ENCODE measurements around the gene CRAT. TPM values are rescaled to one million over a fixed set of nuclear protein-coding genes. Genes with fewer than 3 reads are reported as not detected.
"Not testable (repeated sequence)": the region's sequence is repeated elsewhere in the genome, so short reads cannot be mapped to it uniquely, and the experiment has no call there.

CRAT gene
- total and polyA plus RNA-seq, 8 donors = 30.3 to 131 (median 61.7) TPM

DNA sequence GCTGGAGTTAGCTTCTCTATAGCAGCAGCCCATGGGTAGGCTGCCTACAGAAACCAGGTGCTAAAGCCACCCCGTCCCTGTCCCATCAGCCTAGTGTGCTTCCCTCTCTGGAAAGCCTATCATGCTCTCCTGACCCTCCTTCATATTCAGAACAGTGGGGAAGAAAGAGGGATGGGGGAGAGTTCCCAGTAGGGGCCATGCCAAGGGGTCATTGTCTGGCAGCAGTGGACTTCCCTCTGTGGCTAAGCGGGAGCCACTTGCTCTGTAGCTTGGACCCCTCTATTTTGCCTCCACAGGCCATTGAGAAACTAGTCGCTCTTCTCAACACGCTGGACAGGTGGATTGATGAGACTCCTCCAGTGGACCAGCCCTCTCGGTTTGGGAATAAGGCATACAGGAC, 18.1 kb upstream of the CRAT start:
- intact Hi-C loops (cut with DNase I) = loop anchor here in 1 of 3 donors (10.0 kb wide), 1 partner anchor 666 kb away; no protein-coding TSS in a partner anchor
- DNase-seq (no peak), ATAC-seq (no peak), FAIRE-seq (no peak)
- Histone ChIP-seq H3K27me3 (no peaks in the 10 kb centered on the region), H3K4me3 (no peak overlapping the region), H3K36me3 (peaks cover 0 to 16% (median 0%) of the 10 kb centered on the region in 3 donors), H3K4me1 (no peaks in the 10 kb centered on the region), H3K27ac (no peak overlapping the region), H3K9me3 (no peaks in the 10 kb centered on the region)
- WGBS, 2 donors = 91 to 94% methylated on average over 5 of the region's 5 CpGs
- TF ChIP-seq, protein P1, sequence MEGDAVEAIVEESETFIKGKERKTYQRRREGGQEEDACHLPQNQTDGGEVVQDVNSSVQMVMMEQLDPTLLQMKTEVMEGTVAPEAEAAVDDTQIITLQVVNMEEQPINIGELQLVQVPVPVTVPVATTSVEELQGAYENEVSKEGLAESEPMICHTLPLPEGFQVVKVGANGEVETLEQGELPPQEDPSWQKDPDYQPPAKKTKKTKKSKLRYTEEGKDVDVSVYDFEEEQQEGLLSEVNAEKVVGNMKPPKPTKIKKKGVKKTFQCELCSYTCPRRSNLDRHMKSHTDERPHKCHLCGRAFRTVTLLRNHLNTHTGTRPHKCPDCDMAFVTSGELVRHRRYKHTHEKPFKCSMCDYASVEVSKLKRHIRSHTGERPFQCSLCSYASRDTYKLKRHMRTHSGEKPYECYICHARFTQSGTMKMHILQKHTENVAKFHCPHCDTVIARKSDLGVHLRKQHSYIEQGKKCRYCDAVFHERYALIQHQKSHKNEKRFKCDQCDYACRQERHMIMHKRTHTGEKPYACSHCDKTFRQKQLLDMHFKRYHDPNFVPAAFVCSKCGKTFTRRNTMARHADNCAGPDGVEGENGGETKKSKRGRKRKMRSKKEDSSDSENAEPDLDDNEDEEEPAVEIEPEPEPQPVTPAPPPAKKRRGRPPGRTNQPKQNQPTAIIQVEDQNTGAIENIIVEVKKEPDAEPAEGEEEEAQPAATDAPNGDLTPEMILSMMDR (IDR thresholded peaks at IDR 0.05) = no peak

DNA sequence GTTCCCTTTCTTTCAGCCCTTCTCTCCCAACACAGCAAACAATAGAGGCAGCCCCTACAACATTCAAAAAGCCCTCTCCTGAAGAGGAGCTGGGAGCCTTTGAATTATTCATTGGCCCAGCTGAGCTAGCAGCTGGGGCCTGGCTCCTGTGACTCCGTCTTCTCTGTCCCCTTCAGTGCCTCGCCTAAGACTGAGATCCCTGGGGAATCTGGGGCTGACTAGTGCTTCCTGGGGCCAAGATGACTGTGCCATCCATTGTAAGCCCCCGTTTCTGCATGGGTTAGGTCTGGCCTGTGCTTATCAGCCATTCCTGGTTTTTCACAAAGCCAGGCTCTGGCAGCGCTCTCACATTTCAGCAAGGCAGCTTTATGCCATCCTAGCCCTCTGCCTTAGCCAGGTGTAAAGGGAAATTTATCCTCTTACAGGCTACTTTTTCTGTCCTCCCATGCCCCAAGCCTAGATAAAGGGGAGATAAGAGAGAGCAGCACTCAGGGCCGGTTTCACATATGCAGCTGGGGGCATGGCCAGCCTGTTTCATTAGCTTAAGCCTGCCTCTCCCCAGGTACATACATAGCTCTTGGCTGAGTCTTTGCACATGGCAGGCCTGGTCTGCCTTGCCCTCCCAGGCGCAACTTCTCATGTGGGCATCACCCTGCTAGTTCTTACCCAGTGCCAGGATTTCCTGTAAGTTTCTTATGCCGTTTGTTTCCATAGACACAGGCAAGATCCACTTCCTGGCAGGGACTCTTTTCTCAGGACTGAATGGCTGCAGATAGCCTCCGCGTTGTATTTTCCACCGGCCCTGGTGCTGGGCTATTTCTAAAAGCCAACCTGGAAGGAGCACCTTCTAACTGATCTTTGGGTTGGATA, 16.4 kb upstream of the CRAT start:
- H3K36me3 ChIP-seq = peaks cover 0 to 18% (median 0%) of the 10 kb centered on the region in 3 donors
- H3K27ac ChIP-seq = no peak overlapping the region
- H3K9me3 ChIP-seq = no peaks in the 10 kb centered on the region
- no peaks in the 10 kb centered on the region for H3K4me1 ChIP-seq
- TF ChIP-seq, protein P1 (IDR thresholded peaks at IDR 0.05) = no peak
- FAIRE-seq (no peak), ATAC-seq (no peak), DNase-seq (no peak)
- no peaks in the 10 kb centered on the region for H3K27me3 ChIP-seq
- no peak overlapping the region for H3K4me3 ChIP-seq
- intact Hi-C loops (cut with DNase I) = loop anchor here in 1 of 3 donors (10.0 kb wide), 1 partner anchor 668 kb away; no protein-coding TSS in a partner anchor
- 73 to 75% methylated on average over 10 of the region's 10 CpGs for WGBS, 2 donors

DNA sequence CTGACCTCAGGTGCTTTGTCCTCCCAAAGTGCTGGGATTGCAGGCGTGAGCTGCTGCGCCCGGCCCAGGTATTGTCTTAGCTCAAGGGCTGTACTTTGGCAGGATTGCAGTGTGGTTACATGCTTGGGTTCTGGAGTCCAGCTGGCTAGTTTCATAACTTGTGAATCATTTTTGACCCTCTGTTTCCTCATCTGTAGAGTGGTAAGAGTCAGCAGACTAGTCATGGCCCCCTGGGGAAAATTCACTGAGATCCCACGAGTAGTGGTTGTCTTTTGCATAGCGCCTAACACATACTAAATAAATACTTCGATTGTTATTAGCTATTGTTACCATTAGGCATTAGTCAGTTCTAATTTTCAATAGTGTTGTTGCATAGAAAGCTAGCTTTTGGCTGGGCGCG, 14.9 kb upstream of the CRAT start:
- Histone ChIP-seq H3K9me3 (no peaks in the 10 kb centered on the region), H3K4me1 (no peaks in the 10 kb centered on the region), H3K36me3 (peaks cover 0 to 32% (median 9%) of the 10 kb centered on the region in 3 donors), H3K27ac (no peak overlapping the region), H3K4me3 (no peak overlapping the region), H3K27me3 (no peaks in the 10 kb centered on the region)
- FAIRE-seq (no peak), DNase-seq (no peak), ATAC-seq (peak in 2 of 4 donors; percentile 29 to 44)
- intact Hi-C loops (cut with DNase I) = loop anchor here in 1 of 3 donors (10.0 kb wide), 1 partner anchor 669 kb away; no protein-coding TSS in a partner anchor
- WGBS, 2 donors = 92 to 93% methylated on average over 8 of the region's 8 CpGs
- TF ChIP-seq, protein P1 (IDR thresholded peaks at IDR 0.05) = no peak

DNA sequence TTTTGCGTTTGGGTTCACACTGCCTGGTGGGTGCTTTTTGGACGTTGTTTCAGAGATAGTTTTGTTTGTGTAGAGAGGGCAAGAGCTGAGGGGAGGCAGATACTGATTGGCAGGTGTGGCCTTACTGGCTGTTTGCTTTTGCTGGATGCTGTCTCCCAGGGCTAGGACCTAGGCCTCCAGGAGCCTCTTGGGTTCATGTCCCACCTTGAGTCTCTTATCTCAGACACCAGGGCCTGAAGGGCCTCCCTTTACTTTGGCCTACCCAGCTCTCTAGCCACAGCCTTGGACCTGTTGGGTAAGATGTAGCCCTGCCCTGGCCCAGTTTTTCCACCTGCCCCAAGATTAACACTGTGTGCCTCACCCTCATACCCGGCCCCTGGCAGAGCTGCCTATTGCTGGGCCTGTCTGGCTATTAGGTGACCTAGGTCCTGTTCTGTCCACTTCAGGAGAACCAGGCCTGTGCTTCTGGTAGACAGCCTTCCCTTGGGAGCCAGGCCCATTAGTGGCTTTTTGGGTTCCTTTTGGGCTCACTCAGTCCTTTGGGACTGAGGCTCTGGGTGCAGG, 14.0 kb upstream of the CRAT start:
- H3K36me3 ChIP-seq = peaks cover 0 to 30% (median 9%) of the 10 kb centered on the region in 3 donors
- H3K27me3 ChIP-seq = no peaks in the 10 kb centered on the region
- WGBS, 2 donors = 54% methylated on average over 3 of the region's 3 CpGs
- FAIRE-seq = no peak
- TF ChIP-seq, protein P1 (IDR thresholded peaks at IDR 0.05) = no peak
- intact Hi-C loops (cut with DNase I) = loop anchor here in 1 of 3 donors (10.0 kb wide), 1 partner anchor 670 kb away; no protein-coding TSS in a partner anchor
- H3K4me1 ChIP-seq = no peaks in the 10 kb centered on the region
- DNase-seq = no peak
- no peak overlapping the region for H3K27ac ChIP-seq
- no peak overlapping the region for H3K4me3 ChIP-seq
- no peaks in the 10 kb centered on the region for H3K9me3 ChIP-seq
- ATAC-seq = no peak

DNA sequence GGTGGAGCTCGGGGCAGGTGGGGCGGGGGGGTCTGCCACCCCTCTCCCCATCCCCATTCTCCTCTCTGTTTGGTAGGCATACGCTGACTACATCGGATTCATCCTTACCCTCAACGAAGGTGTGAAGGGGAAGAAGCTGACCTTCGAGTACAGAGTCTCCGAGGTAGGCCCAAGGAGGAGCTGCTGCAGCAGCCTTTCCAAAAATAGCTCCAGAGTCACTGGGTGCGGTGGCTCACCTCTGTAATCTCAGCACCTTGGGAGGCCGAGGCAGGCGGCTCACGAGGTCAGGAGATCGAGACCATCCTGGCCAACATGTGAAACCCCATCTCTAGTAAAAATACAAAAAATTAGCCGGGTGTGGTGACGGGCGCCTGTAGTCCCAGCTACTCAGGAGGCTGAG, 12.4 kb upstream of the CRAT start:
- not testable (repeated sequence) for H3K27ac ChIP-seq, FAIRE-seq, ATAC-seq, H3K4me1 ChIP-seq, H3K27me3 ChIP-seq, DNase-seq, H3K9me3 ChIP-seq, H3K4me3 ChIP-seq
- intact Hi-C loops (cut with DNase I) = loop anchor here in 1 of 3 donors (10.0 kb wide), 1 partner anchor 672 kb away; no protein-coding TSS in a partner anchor
- H3K36me3 ChIP-seq = peaks cover 0 to 29% (median 9%) of the 10 kb centered on the region in 3 donors
- 87 to 93% methylated on average over 15 of the region's 15 CpGs for whole genome bisulfite sequencing, 2 donors

Data from pancreas (tissue), 10 donors.